Activated naive CD8-positive, alpha-beta T cell (primary cell): Measurements from ENCODE around the gene BRD1.

Experiments
- H3K27ac Mint-ChIP-seq: one replicate; pipeline ENCODE4 v1.8.0; 2021; ENCODE audit warnings: mixed read lengths
- H3K27me3 Mint-ChIP-seq: one replicate; pipeline ENCODE4 v1.8.0; 2021; ENCODE audit warnings: mixed read lengths
- H3K36me3 Mint-ChIP-seq: one replicate; pipeline ENCODE4 v1.8.0; 2021; ENCODE audit warnings: mixed read lengths
- H3K4me1 Mint-ChIP-seq: one replicate; pipeline ENCODE4 v1.8.0; 2021; ENCODE audit warnings: low read depth, mixed read lengths
- H3K4me3 Mint-ChIP-seq: one replicate; pipeline ENCODE4 v1.8.0; 2021; ENCODE audit warnings: mild to moderate bottlenecking, mixed read lengths
- H3K9me3 Mint-ChIP-seq: one replicate; pipeline ENCODE4 v1.8.0; 2021; ENCODE audit warnings: low read depth, mixed read lengths

Gene BRD1

DNA sequence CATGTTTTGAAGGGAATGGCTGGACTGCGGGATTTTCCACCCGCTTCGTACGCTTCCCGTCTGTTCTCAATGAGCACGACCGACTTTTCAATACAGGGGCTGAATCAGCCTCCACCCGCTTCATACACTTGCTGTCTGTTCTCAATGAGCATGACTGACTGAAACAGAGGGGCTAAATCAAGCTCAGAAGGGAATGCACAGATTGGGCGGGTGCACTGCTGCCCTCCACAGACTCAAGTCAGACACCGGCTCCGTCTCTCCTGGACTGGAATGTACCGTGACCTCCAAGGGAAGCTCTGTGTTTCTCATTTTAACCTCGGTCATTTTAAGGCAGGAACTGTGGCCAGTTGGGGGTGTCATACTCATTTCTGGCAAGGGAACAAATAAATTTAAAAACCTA is 48.5 kb downstream of the BRD1 start:
- Mint-ChIP-seq H3K27ac (no peak overlapping the region), H3K27me3 (no peaks in the 10 kb centered on the region), H3K36me3 (no peaks in the 10 kb centered on the region), H3K4me3 (no peak overlapping the region), H3K9me3 (no peaks in the 10 kb centered on the region), H3K4me1 (peaks cover 7% of the 10 kb centered on the region)

DNA sequence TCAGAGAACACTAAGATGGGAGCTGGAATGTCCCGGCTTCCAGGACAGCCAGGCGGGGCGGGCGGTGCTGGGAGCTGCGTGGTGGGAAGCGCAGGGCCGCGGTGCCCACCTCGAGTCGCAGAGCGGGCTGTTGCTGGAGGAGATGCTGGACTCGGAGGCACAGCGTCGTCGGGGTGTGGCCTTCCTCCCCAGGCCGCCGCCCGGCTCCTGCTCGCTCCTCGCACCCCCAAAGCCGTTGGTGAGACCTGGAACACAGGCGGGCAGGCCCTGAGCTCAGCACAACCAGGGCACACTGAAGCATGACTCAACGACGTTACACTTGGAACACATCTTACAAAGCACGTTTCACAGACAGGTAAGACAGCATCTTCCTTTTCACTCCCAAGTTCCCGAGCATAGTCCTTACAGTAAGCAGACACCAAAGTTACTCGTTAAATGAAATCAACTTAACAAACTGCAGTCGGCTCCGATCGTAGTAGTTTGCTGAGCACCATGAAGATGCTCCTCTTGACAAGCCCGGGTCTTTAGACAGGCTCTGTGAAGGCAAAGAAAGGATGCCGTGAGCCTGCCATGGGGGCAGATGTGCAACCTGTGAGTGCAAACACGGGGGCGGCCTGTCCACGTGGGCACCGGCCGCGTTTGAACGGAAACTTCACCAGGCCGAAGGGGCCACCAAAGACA is 50.0 kb downstream of the BRD1 start:
- Mint-ChIP-seq H3K9me3 (no peaks in the 10 kb centered on the region), H3K4me1 (peaks cover 17% of the 10 kb centered on the region), H3K4me3 (no peak overlapping the region), H3K36me3 (peaks cover 2% of the 10 kb centered on the region), H3K27ac (no peak overlapping the region), H3K27me3 (no peaks in the 10 kb centered on the region)

DNA sequence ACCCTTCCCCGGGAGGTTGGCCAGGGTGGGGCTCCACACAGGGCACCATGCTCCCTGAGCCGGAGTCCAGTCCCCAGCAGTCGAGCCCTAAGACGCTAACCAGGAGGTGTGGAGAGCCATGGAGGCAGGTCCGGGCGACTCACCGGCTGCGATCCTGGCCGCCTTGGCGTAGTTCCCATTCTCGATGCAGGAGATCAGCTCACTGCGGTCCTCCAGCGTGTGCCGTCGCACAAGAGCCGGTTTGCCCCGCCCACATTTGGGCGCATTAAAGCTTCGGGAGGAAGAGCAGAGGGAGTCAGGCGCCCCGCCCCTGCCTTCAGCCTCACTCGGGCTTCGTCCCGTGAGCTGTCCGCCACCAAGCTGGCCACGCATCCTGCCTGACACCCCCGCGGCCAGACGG is 50.8 kb downstream of the BRD1 start:
- peaks cover 21% of the 10 kb centered on the region for H3K4me1 Mint-ChIP-seq
- H3K27me3 Mint-ChIP-seq = no peaks in the 10 kb centered on the region
- H3K4me3 Mint-ChIP-seq = no peak overlapping the region
- H3K9me3 Mint-ChIP-seq = no peaks in the 10 kb centered on the region
- H3K36me3 Mint-ChIP-seq = peaks cover 2% of the 10 kb centered on the region
- H3K27ac Mint-ChIP-seq = no peak overlapping the region

DNA sequence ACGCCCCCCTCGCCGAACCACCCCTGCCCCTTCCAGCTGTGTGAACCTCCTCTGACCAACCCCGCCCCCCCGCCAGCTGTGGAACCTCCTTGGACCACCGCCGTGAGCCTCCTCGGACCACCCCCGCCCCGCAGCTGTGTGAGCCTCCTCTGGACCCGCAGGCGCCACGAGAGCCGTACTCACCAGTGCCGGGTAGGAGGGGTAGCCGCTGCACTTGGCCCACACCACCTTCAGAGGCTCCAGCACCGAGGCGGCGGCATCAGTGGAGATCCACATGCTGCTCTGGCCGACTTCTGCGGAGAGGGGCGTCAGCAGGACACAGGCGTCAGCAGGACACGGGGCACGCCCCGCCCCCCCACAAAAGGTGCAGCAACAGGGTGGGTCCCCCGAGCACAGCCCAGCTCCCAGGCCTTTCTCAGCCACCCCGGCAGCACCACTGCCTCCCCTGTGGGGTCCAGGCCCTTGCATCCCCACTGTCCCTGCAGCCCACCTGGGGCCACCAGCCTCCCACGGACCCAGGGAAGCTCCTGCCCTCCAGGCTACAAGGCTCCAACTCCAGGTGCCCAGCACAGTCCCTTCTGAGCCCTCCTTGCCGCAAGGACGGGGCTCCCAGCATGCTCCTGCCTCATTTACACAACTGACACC is 51.7 kb downstream of the BRD1 start:
- no peaks in the 10 kb centered on the region for H3K27me3 Mint-ChIP-seq
- peaks cover 2% of the 10 kb centered on the region for H3K36me3 Mint-ChIP-seq
- H3K4me3 Mint-ChIP-seq = no peak overlapping the region
- H3K4me1 Mint-ChIP-seq = peaks cover 17% of the 10 kb centered on the region
- H3K27ac Mint-ChIP-seq = no peak overlapping the region
- no peaks in the 10 kb centered on the region for H3K9me3 Mint-ChIP-seq

DNA sequence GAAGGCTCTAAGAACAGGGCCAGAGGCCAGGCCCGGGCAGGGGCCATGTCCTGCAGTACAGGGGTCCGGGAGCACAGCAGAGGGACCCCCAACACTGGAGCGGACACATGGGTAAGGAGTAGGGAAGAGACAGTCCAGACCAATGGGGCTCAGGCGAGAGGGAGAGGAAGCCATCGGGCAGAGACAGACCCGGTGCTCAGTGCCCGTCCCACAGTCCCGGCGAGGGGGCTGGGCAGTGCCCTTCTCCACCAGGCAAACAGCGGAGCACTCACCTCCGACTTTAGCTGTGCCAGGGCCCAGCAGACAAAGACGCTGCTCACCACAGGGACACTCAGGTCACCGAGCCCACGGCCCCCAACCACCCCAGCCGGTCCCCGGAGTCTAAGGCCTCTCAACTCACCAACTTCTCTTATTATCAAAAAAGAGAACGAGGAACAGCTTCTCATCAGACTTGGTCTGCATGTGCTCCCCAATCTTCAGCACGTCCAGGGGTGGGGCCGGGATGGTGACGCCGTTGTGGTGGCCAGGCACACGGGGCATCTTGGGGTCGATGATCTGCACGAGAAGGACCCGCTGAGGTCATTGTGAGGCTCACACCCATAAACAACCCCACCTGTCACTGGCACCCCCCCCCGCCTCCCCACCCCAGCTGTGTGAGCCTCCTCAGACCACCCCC is 52.3 kb downstream of the BRD1 start:
- no peaks in the 10 kb centered on the region for H3K9me3 Mint-ChIP-seq
- H3K27me3 Mint-ChIP-seq = no peaks in the 10 kb centered on the region
- no peak overlapping the region for H3K27ac Mint-ChIP-seq
- no peak overlapping the region for H3K4me3 Mint-ChIP-seq
- peaks cover 2% of the 10 kb centered on the region for H3K36me3 Mint-ChIP-seq
- H3K4me1 Mint-ChIP-seq = peaks cover 19% of the 10 kb centered on the region

DNA sequence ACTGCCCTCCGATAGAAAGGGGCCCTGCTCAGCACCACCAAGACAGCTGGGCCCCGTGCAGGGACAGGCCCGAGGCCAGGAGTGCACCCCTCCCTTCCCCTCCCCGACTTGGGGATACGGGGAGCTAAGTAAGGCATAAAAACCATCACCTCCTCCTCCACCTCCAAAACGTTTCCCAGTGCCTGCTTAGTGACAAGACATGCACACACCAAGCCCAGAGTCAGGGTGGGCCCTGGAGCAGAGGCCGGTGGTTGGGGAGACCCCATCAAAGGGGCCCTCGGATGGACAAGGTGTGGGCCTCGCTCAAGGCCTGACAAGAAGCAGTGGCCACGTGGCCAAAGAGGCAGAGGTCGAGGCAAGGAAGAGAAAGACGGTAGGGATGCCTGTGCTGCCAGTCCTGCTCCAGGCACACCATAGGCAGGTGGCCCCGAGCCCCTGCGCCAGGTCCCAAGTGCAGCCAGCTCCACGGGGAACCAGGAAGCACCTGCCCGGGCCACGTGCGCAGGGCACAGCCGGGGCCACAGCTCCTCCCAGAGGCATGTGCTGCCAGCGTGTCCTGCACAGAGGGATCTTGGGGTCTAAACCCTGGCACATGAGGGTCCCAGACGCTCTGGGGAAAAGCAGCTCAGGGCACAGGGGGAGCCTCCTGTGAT is 53.0 kb downstream of the BRD1 start:
- no peak overlapping the region for H3K4me3 Mint-ChIP-seq
- peaks cover 19% of the 10 kb centered on the region for H3K4me1 Mint-ChIP-seq
- H3K36me3 Mint-ChIP-seq = peaks cover 2% of the 10 kb centered on the region
- H3K27me3 Mint-ChIP-seq = no peaks in the 10 kb centered on the region
- H3K9me3 Mint-ChIP-seq = no peaks in the 10 kb centered on the region
- H3K27ac Mint-ChIP-seq = no peak overlapping the region

DNA sequence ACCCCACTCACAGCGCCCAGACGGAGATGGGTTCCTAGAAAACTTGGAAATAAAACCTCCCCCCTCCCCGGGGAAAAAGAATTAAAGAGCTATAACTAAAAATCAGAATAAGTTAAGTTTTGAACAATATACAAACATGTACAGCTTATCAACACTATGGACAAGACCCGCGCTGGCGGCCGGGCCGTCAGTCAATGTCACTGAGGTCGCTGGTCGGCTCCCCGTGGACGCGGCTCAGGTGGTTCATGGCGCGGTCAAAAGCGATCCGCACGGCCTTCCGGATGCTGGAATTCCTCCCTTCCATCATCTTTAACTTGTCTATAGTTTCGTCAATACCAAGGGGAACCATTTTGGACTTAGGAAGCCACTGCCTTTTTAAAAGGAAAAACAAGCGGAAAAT is 53.6 kb downstream of the BRD1 start:
- H3K27ac Mint-ChIP-seq = no peak overlapping the region
- H3K36me3 Mint-ChIP-seq = peaks cover 2% of the 10 kb centered on the region
- peaks cover 16% of the 10 kb centered on the region for H3K4me1 Mint-ChIP-seq
- H3K4me3 Mint-ChIP-seq = no peak overlapping the region
- no peaks in the 10 kb centered on the region for H3K9me3 Mint-ChIP-seq
- H3K27me3 Mint-ChIP-seq = no peaks in the 10 kb centered on the region

DNA sequence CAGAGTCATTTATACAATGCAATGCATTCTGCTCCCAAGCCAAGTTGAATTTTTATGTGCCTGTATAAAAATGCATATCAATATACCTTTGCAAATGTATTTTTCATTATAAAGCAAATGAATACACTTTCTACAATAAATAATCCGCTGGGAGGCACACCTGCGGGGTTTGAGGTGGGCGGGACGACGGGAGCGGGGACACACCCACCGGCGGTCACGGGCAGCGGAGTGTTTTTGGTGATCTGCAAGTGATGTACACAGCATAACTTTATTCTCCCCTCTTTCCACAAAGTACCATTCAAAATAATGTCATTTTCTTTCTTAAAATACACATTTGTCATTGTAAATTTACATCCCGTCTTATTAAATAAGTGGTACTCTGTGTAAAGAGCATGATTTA is 54.1 kb downstream of the BRD1 start:
- peaks cover 2% of the 10 kb centered on the region for H3K36me3 Mint-ChIP-seq
- no peak overlapping the region for H3K27ac Mint-ChIP-seq
- no peaks in the 10 kb centered on the region for H3K9me3 Mint-ChIP-seq
- H3K4me3 Mint-ChIP-seq = no peak overlapping the region
- no peaks in the 10 kb centered on the region for H3K27me3 Mint-ChIP-seq
- H3K4me1 Mint-ChIP-seq = peaks cover 16% of the 10 kb centered on the region

DNA sequence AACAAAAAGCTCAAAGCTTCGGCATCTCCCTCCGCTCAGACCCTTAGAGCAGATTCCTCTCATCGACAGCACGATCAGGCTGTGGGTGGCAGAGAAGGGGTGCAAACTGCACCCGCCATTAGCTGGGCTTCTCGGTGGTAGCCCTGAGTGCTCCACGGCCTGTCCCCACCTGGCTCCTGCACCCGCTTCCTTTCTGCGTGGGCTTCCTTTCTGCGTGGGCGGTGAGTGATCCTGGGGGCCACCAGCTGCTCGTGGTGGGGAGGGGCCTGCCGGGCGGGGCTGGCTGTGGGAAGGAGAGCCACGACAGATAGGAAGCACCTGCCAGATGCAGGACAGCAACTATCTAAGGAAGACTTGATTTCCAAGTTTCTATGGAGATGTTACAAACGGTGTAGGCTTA is 55.0 kb downstream of the BRD1 start:
- peaks cover 16% of the 10 kb centered on the region for H3K4me1 Mint-ChIP-seq
- no peaks in the 10 kb centered on the region for H3K9me3 Mint-ChIP-seq
- H3K36me3 Mint-ChIP-seq = peaks cover 2% of the 10 kb centered on the region
- H3K4me3 Mint-ChIP-seq = no peak overlapping the region
- H3K27me3 Mint-ChIP-seq = no peaks in the 10 kb centered on the region
- H3K27ac Mint-ChIP-seq = no peak overlapping the region

DNA sequence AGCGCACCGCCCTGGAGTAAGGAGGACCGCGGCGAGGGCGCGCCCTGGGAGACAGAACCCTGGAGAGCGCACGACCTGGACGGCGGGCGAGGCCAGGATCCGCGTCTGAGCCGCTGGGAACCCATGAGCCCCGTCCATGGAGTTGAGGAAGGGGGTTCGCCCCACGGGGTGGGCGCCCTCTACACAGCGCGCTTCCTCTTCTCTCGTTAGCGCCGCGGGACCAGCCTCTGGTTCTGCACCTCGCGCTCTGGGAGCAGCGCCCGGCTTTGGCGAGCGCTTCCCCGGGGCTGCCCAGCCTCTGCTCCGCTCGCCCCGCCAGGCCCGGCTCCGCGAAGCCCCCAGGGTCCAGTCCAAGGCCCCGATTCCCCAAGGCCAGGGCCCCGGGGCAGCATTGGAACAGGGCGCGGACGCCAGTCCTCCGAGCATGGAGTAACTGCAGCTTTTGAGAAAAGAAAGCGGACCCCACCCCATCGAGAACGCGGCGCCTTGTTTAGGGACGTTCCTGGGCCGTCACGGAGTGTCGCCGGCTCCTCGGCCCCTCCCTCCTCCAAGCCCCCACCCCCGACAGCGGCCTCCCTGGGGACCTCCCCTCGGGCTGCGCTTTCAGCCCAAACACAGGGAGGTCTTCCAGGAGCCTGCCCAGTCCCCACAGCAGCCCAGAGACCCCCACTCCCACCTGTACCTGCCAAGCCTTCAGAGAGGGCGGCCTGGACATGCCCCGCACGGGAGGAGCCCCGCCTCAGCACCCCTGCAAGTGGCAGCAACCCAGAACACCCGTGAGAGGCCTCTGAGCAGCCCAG is 56.2 kb downstream of the BRD1 start:
- H3K4me1 Mint-ChIP-seq = peaks cover 16% of the 10 kb centered on the region
- no peak overlapping the region for H3K27ac Mint-ChIP-seq
- peaks cover 6% of the 10 kb centered on the region for H3K36me3 Mint-ChIP-seq
- no peak overlapping the region for H3K4me3 Mint-ChIP-seq
- H3K27me3 Mint-ChIP-seq = no peaks in the 10 kb centered on the region
- peaks cover 5% of the 10 kb centered on the region for H3K9me3 Mint-ChIP-seq

DNA sequence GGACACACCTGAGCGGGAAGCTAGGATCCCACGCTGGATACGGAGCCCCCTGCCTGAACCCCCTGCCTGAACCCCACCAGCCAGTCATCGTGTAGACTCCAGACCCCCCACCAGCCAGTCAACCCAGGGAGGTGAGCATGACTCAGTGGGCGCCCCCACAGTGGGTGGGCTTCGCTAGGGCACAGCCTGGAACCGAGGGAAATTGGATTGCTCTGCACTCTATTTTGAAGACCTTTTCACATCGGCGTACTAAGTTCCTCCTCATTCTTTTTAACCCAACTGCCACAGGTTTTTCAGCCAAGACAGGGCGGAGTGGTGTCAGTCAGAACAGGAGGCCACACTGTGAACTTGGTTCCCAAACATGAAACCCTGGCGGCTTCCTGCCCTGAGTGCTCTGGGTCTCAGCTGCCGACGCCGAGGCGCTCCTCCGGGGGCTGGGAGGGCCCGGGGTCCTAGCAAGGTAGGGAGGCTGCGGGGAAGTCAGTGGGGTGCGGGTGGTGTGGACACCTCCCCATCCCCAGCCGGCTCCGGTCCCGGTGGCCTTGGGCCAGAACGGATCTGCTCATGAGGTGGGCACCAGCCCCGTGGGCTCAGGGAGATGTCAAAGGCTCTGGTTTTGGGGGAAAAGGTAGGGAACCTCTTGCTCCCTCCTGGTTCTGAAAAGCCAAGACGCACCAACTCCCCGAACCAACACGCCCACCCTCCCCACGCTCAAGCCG is 57.0 kb downstream of the BRD1 start:
- H3K36me3 Mint-ChIP-seq = peaks cover 7% of the 10 kb centered on the region
- H3K9me3 Mint-ChIP-seq = peaks cover 5% of the 10 kb centered on the region
- H3K27me3 Mint-ChIP-seq = no peaks in the 10 kb centered on the region
- no peak overlapping the region for H3K4me3 Mint-ChIP-seq
- no peak overlapping the region for H3K27ac Mint-ChIP-seq
- H3K4me1 Mint-ChIP-seq = peaks cover 16% of the 10 kb centered on the region

DNA sequence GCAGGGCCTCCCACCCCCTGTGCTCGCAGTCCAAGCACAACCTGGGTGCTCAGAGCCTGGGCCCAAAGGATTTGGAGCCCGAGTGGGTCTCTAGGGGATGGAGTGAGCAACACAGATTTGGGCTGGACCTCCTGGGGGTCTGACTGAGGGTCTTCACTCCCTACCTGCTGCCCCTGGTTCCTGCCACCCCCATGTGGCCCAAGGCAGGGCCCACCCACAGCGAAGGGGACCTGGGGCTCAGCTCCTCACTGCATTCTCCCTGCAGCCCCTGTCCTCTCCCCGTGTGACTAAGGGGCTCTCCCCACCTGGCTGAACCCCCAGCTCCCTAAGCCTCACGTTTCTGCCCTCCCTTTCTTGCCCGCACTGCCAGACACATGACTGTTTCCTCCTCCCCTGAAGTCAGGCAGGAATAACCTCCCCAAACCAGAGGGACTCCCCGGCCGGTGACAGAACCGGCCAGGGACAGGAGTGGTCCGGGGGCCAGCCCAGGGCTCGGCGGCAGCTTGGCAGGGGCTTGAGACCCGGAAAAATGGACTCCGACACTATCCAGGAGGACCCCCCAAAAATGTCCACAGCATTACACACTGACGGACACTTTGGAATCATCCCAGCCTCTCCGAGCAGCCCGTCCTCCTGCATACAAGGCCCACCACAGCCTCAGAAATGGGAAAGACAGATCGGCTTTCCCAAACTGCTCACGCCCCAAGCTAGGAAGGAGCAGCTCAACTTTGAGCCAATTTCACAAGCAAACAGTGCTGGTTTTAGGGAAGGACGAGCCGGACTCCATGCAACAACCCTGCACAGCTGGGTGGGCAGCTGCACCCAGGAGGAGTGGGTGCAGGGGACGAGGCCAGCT is 57.8 kb downstream of the BRD1 start:
- peaks cover 16% of the 10 kb centered on the region for H3K4me1 Mint-ChIP-seq
- H3K36me3 Mint-ChIP-seq = peaks cover 7% of the 10 kb centered on the region
- no peaks in the 10 kb centered on the region for H3K27me3 Mint-ChIP-seq
- no peak overlapping the region for H3K27ac Mint-ChIP-seq
- no peak overlapping the region for H3K4me3 Mint-ChIP-seq
- H3K9me3 Mint-ChIP-seq = peaks cover 5% of the 10 kb centered on the region

DNA sequence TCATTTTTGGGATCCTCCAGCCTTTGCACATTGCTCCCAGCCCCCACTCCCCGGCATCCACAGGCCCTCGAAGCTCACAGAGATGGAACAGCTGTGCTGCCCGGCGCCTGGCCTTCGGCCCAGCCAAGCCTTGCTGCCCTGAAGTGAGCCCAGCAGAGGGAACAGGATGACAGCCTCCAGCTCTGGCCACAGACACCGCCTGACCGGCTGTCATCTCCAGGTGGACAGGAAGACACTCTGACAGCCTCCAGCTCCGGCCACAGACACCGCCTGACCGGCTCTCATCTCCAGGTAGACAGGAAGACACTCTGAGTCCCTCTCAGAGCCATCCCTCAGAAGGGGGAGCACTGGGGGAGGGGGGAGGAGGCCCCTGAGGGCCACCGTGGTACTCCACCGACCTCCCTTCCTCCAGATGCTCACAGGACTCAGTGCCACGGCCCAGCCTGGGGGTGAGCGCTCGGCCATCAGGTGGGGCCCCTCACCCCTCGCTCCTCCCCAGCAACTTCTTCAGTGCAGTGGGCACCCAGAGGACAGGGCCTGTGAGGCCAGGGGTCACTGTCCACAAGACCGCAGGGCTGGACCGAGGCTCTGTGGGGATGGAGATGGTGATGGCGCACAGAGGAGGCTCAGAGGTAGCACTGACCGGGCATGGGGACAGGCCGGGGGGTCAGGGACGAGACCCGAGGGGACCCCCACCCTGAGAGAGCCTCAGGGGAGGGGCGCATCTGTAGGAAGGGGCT is 58.6 kb downstream of the BRD1 start:
- H3K4me3 Mint-ChIP-seq = no peak overlapping the region
- peaks cover 16% of the 10 kb centered on the region for H3K4me1 Mint-ChIP-seq
- no peak overlapping the region for H3K27ac Mint-ChIP-seq
- peaks cover 7% of the 10 kb centered on the region for H3K36me3 Mint-ChIP-seq
- no peaks in the 10 kb centered on the region for H3K27me3 Mint-ChIP-seq
- peaks cover 5% of the 10 kb centered on the region for H3K9me3 Mint-ChIP-seq
